Esophagus mucosa (tissue), 1 donor: ENCODE results near the gene PCDH19. TPM values are rescaled to one million over a fixed set of nuclear protein-coding genes. Genes with fewer than 3 reads are reported as not detected.

Experiments used
- ATAC-seq: fragments of 200-7000 bp; cut with Tn5 transposase; one replicate; pipeline ENCODE4 v1.9.1; 2020
- total RNA-seq: library from RNA; stranded (reverse); gene quantifications from one replicate; pipeline ENCODE4 v1.2.4, GENCODE V29; 2023
- donor health status: DM: yes; HTN: yes; CAD: no.

Gene PCDH19, protein sequence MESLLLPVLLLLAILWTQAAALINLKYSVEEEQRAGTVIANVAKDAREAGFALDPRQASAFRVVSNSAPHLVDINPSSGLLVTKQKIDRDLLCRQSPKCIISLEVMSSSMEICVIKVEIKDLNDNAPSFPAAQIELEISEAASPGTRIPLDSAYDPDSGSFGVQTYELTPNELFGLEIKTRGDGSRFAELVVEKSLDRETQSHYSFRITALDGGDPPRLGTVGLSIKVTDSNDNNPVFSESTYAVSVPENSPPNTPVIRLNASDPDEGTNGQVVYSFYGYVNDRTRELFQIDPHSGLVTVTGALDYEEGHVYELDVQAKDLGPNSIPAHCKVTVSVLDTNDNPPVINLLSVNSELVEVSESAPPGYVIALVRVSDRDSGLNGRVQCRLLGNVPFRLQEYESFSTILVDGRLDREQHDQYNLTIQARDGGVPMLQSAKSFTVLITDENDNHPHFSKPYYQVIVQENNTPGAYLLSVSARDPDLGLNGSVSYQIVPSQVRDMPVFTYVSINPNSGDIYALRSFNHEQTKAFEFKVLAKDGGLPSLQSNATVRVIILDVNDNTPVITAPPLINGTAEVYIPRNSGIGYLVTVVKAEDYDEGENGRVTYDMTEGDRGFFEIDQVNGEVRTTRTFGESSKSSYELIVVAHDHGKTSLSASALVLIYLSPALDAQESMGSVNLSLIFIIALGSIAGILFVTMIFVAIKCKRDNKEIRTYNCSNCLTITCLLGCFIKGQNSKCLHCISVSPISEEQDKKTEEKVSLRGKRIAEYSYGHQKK (N-terminal part only)
- 0.64 TPM for total RNA-seq

DNA sequence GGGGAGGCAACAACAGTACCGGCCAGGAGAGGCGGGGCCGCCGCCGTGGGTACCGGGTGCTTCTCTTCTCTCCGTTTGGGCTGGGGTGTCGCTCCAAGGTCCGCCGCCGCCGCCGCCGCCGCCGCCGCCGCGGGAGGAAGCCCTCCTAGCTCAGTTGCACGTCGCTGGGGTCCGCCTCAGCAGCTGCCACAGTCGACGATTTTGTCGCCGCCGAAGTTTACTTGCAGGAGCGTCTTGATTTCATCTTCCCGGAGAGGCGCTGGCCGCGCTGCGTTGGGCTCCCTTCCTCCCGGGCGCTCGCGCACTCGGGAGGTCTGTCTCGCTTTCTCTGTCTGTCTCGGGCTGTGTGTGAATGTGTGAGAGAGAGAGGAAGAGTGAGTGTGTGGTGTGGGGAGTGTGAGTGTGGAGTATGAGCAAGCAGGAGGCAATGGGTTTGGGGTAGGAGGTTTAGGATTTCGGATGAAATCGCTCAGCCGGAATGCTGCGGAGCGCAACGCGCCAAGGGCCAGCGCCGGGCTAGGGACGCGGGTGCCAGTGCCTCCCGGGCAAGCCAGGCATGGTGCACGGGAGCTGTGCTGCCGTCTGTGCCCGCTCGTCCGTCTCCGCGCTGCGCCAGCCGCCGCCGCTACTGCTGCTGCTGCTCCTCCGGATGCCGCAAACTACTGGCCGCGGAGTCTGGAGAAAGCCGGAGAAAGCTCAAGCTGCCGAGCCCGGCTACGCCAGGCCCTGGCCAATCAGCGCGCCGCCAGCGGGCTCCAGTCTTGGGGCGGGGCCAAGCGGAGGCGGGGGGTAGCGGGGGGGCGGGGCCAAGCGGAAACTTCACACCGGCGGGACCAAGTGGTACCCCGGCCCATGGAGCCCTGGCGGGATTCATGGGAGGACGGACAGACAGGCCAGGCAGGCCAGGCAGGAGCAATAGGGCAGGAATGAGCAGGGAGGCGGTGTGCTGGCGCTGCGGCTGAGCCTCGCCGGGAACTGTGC, at the start of gene PCDH19:
TSS of gene PCDH19 (minus strand) at position 664 of the 981 bp plus-strand sequence. CDS start 1,676 bp downstream, outside the sequence.
- ATAC-seq = peak; percentile 79

DNA sequence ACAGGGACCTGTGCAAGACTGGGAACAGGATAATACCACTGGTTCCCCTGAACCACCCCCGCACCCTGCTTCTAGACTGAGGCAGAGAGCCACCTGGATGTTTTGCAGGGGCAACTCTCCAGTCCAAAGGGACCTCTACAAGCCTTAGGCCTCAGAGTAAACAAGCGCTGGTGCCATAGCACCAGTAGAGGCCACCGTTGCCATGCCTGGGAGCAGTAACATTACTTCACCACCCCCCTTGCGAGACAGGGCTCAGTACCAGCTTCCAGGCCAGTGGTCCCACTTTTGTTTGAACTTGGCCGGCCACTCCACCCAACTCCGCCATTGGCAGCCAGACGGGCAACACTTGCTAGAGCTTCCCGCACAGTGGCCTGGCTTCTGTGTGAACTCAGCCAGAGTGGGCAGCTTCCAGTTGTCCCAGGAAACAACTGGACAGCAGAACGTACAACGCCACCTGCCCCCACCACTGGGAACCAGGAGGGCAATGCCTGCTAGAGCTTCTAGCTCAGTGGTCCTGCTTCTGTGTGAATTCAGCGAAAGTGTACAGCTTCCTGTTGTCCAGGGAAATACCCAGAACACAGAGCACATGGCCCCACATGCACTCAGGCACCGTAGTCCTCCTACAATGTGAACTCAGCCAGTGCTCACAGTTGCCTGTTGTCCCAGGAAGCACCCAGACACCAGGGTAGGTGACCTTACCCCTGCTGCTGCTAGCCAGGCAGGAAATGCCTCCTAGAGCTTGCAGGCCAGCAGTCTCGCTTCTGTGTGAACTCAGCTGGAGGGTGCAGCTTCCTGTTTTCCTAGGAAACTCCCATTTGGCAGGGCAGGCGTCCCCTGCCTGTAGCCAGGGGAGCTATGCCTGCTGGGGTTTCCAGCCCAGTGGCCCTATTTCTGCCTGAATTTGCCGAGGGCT, 39.9 kb upstream of the PCDH19 start:
- peak; percentile 71 for ATAC-seq

DNA sequence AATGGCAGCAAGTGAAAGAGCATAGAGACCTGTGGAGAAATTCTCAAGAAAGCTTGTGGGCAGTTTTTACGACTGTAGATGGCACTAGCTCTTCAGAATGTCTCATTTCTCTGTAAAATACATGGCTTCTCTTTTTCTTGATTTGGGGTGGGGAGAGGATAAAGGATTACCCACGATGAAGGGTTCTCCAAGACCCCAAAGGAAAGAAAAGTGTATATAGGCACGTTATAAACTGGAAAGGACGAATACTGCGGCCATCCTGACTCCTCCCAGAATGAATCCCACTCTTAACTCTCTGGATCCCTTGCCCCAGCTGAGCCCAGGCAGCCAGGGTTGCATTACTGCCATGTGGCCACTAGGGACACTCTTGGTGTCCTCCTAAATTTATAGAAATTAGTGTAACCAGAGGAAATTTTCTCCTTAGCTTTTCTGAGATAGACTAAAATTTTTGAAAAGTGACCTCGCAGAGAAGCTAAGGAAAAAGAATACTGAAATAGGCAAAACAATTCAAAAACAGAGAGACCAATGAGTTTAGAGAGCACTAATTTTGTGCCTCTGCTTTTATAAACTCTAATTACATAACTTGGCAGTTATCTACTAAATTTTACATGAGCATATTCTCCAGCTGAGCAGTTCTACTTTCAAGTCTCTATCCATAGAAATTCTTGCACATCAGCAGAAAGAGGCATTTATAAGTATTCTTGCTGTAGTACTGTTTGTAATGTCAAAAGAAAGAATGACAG, 37.8 kb upstream of the PCDH19 start:
- peak; percentile 41 for ATAC-seq

DNA sequence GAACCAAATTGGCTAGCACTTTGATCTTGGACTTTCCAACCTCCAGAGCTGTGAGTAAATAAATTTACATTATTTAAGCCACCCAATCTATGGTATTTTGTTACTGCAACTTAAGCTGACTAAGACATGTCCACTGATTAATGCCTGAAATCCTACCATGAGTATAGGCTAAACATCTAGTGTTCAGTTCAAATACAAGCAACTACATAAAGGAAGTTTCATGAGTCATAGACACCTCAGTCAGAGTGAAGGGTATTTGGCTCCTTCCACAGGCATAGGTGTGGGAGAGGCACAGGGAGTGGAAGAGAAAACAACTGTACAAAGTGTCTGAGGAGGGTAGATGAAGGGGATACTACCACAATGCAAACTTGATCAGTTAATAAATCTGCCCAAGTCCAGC, 35.5 kb upstream of the PCDH19 start:
- peak; percentile 71 for ATAC-seq

DNA sequence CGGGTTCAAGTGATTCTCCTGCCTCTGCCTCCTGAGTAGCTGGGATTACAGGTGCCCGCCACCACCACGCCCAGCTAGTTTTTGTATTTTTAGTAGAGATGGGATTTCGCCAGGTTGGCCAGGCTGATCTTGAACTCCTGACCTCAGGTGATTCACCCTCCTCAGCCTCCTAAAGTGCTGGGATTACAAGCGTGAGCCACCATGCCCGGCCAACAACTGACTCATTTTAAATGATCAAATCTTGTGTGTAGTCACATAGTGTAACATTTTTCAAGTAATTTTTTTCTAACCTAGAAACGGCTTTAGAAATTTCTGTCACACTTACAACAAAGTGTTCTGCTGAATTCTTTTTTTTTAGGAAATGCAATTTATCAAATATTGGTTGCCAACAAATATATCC, 31.2 kb upstream of the PCDH19 start:
- ATAC-seq = peak; percentile 44

DNA sequence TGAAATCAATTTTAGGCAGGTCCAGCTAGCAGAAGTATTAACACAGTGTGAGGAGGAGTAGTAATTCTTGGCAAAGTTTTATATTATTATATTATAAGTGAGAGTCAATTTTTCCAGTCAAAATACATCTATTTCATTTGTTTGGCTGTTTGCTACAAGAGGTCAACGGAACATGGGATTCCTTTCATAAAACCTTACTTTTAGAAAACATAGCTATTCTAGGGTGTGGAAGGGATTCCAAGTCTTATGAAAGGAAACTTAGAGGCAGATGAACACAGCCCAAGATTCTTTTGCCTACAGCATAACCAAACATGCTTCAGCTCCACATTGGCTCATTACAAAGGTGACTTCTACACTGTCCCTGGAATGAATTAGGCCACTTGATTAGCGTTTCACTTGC, 29.9 kb upstream of the PCDH19 start:
- no peak for ATAC-seq

DNA sequence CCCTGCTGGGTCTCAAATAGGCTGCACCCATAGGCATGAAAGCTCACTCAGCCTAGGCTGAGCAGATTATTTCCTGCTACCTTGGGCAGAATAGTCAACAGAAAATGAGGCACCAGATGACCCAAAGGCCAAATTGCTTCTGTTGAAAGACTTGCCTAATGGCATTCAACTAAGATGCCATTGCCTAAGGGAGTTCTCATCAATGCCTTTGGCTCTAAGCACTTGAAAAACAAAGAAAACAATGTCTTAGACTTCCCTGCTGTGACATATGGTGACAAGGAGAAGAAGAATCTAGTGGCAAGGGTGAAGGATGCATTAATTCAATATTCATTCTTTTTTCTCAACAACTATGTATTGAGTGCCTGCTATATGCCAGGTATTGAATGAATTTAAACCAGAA, 25.7 kb upstream of the PCDH19 start:
- no peak for ATAC-seq

DNA sequence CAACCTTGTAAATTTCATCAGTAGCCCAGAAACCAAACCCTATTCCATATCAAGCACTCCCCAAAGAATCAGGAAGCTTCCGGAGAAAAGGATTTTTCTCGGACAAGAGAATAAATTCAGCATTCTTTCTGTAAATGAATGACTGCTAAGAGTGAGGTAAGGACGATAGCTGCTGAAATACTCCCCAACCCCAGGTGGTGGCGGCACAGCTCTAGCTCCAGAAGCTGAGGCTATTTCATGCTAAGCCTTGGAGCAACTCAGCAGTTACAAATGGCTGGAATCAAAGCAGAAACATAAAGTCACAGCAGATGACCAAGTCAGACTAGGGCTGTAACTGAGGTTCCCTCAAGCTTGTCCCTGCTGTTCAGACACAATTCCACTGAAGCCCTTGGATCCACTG, 13.9 kb upstream of the PCDH19 start:
- no peak for ATAC-seq

DNA sequence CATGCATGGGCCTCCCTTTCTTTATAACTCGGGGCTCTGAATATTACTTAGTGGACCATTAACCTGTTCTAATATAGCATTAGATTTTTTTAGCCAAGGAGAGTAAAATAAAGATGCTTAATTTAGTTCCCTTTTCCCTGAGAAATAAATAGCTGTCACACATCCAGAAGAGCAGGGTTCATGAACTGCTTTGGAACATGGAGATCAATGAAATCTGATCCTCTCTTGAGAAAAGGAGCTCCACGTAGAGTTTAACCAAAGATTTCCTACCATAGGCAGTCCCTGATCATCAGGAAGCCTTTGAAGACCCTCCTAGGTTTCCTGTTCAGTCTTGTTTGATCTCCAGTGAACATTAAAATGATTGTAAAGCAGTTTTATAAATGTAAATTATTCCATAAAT, 8.5 kb upstream of the PCDH19 start:
- no peak for ATAC-seq

DNA sequence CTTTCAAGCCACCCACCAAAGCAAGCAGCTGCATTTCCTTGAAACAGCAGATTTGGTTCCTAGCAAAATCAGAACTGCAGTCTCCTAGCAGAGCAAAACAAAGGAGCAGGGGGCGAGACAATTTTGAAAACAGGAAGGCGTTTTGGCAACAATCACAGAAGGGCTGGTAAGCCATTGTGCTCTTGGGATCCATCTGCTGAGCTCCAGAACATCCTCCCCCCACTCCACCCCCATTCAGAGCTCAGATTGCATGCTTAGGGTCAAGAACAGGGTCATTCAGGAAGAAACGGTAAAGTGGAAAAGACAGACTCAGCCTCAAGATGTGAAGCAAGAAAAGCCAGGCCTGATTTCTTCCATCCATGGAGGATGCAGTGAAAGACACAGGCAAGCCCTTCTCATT, 7.6 kb upstream of the PCDH19 start:
- no peak for ATAC-seq

DNA sequence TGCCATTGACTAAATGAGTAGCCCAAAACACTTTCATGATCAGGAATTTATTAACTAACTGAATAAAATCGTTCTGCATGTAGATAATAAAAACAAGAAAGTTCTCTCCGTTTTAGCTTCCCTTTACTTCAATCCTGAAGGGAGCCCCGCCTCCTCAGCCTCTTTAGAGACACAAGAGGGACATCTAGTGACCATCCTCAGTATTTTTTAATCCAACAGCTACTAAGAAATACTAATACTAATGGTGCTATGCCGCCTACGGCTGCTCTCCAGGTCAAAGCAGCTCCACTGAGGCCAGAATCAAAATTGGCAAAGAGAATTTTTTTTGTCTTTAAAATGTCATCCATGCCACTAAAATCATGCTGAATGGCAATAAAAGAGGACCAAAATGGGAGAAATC, 3.2 kb upstream of the PCDH19 start:
- peak; percentile 48 for ATAC-seq

DNA sequence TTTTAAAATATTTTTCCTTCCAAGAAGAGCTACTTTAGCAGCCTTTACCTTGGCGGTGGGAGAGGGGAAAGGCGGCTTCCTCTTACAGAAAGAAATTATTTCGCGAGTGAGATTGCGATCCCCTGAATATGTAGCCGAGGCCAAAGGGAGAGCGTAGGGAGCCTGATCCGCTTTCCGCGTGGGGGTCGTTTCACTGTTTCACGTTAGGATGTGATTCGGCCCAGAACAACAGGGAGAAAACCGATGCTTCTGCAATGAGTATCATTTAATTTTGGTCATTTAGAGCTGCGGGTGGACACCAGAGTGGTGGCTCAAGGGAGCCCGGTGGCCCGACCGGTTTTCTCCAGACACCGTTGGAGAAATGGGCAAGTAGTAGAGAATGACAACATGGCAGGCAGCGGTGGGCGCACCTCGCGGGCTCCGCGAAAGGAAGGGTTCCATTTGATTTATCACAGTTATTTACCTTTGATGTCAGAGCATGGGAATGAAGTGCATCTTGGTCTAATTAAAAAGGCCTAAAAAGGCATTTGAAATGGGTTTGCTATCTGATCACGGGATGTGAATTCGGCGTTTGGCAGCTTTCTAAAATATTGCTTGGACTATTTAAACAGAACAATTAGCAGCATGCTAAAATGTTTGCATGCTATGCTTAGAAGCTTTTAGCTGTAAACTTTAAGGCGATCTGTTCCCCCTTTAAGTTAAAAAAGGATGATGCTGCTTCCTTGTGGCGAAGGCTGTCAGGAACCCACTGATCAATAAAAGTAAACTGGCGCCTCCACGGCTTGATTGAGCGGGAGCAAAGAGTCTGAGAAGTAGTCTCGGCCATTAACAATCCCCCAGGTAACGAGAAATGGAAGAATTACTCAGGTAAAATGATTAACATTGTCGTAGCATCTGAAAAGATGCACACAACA, 2.0 kb upstream of the PCDH19 start:
- no peak for ATAC-seq

DNA sequence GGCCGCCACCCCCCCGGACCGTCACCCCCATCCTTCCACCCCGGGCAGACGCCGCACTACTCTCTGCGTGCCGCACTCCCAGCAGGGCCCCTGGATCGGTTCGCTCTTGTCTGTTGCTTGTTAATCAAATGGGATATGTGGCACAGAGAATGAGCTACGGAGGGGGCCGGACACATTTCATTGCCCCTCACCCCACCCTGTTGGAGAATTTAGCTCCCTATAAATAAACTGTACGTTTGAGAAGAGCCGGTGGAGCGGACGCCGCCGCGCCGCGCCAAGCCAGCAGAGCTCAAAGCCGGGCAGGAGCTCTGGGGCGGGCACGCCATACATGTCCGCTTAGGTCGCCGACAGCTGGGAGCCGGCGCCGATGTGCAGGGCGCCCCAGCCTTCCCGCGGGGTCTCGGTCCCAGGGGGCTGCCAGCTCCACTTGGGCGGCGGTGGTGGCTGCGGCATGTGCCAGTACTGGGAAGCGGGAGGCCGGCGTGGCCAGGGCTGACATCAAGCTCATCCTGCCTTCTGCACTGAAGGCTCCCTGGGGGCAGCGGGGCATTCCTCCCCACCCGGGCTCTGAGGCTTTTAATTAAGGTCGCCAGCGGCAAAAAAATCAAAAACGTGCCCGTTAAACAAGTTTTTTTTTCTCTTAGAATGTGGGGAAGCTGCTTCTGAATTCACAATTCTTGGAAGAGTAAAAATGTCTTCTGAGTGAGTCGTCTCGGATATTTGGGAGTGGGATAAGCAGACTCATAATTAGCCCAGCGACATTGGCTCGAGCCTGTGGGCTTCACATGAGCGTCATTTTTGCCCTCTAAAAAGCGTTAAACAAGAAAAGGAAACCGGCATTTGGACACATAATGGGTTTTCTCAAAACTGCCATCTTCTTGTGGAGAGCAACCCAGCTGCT, 1.1 kb upstream of the PCDH19 start:
- peak; percentile 18 for ATAC-seq

DNA sequence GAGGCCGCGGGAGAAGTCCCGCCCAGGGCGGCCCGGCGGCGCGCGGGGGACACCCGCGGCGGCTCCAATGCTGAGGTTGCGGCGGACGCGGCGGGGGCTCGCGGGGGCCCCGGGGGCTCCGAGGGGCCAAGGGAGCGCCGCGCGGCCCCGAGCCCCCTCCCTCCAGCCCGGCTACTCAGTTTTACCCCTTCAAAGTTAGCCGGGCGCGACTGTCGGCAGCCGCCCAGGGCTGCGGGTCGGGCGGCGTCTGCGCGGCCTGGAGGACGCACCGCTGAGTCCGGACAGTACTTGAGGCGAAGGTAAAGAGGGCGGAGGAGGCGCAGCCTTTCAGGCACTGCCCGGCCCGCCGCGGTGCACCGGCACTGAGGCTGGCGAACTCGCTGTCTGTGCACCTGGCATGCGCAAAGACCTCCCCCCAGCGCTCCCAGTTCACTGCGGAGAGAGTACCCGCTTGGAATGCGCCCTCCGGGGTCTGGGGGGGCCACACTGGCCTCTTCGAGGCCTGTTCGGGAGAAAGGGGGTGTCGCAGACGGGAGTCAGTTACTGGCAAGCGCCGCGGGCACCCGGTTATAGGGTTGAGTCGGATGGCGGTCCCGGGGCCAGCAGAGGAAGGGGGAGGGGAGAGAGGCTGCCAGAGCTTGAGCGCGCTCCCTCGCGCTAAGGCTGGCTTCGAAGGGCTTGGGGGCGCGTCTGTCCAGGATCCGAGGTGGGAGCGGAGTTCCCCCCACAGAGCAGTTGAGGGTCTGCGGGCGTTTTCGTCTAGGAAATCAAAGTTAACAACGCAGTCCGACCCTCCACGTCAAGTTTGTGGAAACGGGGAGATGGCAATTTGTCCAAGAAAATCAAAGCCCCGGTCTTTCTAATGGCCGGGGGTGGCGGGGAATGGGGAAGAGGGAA, 1.1 kb downstream of the PCDH19 start:
- ATAC-seq = no peak

DNA sequence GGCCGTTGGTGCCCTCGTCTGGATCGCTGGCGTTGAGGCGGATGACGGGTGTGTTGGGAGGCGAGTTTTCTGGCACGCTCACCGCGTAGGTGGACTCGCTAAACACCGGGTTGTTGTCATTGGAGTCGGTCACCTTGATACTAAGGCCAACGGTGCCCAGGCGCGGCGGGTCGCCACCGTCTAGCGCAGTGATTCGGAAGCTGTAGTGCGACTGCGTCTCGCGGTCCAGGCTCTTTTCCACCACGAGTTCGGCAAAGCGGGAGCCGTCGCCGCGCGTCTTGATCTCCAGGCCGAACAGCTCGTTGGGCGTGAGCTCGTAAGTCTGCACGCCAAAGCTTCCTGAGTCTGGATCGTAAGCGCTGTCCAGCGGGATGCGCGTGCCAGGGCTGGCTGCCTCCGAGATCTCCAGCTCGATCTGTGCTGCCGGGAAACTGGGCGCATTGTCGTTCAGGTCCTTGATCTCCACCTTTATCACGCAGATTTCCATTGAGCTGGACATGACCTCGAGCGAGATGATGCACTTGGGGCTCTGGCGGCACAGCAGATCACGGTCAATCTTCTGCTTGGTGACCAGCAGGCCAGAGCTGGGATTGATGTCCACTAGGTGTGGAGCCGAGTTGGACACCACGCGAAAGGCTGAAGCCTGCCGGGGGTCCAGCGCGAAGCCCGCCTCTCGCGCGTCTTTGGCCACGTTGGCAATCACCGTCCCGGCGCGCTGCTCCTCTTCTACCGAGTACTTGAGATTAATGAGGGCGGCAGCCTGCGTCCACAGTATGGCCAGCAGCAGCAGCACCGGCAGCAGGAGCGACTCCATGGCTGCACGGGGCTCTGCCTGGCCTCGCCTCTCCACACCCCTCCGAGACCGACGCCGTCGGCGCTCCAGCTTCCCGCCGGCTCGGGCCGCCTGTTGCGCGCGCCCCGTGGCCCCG, 2.0 kb downstream of the PCDH19 start:
- no peak for ATAC-seq

DNA sequence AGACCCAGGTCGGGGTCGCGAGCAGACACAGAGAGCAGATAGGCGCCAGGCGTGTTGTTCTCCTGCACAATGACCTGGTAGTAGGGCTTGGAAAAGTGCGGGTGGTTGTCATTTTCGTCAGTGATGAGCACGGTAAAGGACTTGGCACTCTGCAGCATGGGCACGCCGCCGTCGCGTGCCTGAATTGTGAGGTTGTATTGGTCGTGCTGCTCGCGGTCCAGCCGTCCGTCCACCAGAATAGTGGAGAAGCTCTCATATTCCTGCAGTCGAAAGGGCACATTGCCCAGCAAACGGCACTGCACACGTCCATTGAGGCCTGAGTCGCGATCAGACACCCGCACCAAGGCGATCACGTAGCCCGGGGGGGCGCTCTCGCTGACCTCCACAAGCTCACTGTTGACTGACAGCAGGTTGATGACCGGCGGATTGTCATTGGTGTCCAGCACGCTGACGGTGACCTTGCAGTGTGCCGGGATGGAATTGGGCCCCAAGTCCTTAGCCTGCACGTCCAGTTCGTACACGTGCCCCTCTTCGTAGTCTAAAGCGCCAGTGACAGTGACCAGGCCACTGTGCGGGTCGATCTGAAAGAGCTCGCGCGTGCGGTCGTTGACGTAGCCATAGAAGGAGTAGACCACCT, 2.8 kb downstream of the PCDH19 start:
- no peak for ATAC-seq
